Large intestine (tissue), 3 donors: ENCODE data around the gene NAPG. TPM values are rescaled to one million over a fixed set of nuclear protein-coding genes. Genes with fewer than 3 reads are reported as not detected.
"Not testable (repeated sequence)": the region's sequence is repeated elsewhere in the genome, so short reads cannot be mapped to it uniquely, and the experiment has no call there.

ENCODE experiments used
- DNase-seq, 2 donors: peaks; one replicate each; pipeline versions ENCODE4 v3.0.0 to v3.0.0-alpha.2; 2013
- H3K27ac ChIP-seq: one replicate; pipeline ENCODE4 v1.5.1; 2013; ENCODE audit warnings: low read length
- H3K27me3 ChIP-seq: 2 replicates; pipeline ENCODE4 v1.6.1; 2013; ENCODE audit warnings: low read length; ENCODE audit not compliant: control insufficient read depth, insufficient read depth
- H3K36me3 ChIP-seq: 2 replicates; pipeline ENCODE4 v1.6.1; 2013; ENCODE audit warnings: low read length; ENCODE audit not compliant: control insufficient read depth, insufficient read depth
- H3K4me1 ChIP-seq: one replicate; pipeline ENCODE4 v1.6.1; 2013; ENCODE audit warnings: low read length; ENCODE audit not compliant: control insufficient read depth, insufficient read depth
- H3K4me3 ChIP-seq: one replicate; pipeline ENCODE4 v1.5.1; 2013; ENCODE audit warnings: low read length
- H3K9me3 ChIP-seq: one replicate; pipeline ENCODE4 v1.6.1; 2013; ENCODE audit warnings: mild to moderate bottlenecking, low read depth, low read length, moderate library complexity; ENCODE audit not compliant: control insufficient read depth
- WGBS: methylation state at CpG from one replicate; pipeline ENCODE4 v1.1.5; 2013; ENCODE audit warnings: low lambda C conversion rate; ENCODE audit not compliant: insufficient coverage; 5-methylcytosine and 5-hydroxymethylcytosine counted together
- polyA plus RNA-seq: library from polyadenylated mRNA; unstranded; fragments of 120-200 nt; gene quantifications from one replicate; pipeline ENCODE4 v1.2.1, GENCODE V29; 2013

The NAPG gene
- polyA plus RNA-seq, 1 donor: 26.6 TPM

DNA sequence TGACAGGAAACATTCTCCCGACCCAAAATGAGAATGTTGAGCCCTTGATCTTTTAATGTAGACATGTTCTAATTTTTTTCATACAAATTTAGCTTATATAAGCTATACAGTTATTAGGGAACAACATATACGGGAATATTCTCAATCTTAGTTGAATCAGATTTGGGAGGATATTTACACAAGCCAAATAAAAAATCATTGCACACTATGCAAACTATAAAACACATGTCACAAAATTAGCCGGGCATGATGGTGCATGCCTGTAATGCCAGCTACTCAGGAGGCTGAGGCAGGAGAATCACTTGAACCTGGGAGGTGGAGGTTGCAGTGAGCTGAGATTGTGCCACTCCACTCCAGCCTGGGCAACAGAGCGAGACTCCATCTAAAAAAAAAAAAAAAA is 71.9 kb downstream of the NAPG start:
- not testable (repeated sequence) for H3K9me3 ChIP-seq, H3K27me3 ChIP-seq, H3K27ac ChIP-seq, H3K4me1 ChIP-seq, DNase-seq, H3K36me3 ChIP-seq, H3K4me3 ChIP-seq
- WGBS: 67% methylated on average over 1 of the region's 4 CpGs

GRCh38 chr18:10600701-10601100 is 74.9 kb downstream of the NAPG start:
- not testable (repeated sequence) for DNase-seq, H3K9me3 ChIP-seq, H3K4me1 ChIP-seq, H3K36me3 ChIP-seq, H3K27me3 ChIP-seq, H3K27ac ChIP-seq, H3K4me3 ChIP-seq
- no CpG with 5 or more reads among the region's 7 CpGs for WGBS

Other genes with a start within 250 kb of the NAPG start
- gene APCDD1, start 71.4 kb upstream of the NAPG start, polyA plus RNA-seq: 4.1 TPM